ENCODE results near the gene USP20. TPM values are rescaled to one million over a fixed set of nuclear protein-coding genes. Genes with fewer than 3 reads are reported as not detected.

Gene USP20
- total and polyA plus RNA-seq, 2 donors (not counting 3 experiments of a cell fraction or from before 2014, with no cell fraction given): 13.4 to 25.9 TPM

DNA sequence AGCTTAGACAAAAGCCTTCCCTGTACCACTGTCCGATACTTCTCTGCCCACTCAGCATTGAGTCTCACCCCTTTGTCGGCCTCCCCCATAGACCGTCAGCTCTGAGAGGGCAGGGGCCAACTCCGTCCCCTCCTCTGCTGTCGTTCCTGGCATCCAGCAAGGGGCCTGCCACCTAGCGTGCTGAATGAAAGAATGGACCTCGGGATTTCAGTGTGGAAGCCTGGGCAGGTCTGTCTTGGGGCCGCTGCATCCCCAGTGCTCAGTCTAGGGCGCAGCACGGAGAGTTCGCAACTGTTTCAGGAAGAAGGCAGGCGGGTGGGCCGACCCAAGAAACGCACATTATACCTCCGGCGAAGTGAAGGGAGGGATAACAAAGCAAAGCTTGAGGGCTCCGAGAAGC is 33.8 kb upstream of the USP20 start:
- dilution Hi-C loops (cut with MboI; ENCODE audit: extremely low pct_ligation_motif_present, low sequenced_read_pairs): no loop called here
- Histone ChIP-seq H3K9me1 (replicated peaks; ENCODE audit: control insufficient read depth, extremely low read depth, insufficient read depth, low read length) (no peaks in the 10 kb centered on the region), H3K36me3 (ENCODE audit: control insufficient read depth in 2 of 2, extremely low read depth in 1 of 2, insufficient read depth in 2 of 2, low read length in 2 of 2) (no peaks in the 10 kb centered on the region), H3K9me3 (replicated peaks; ENCODE audit: control insufficient read depth, insufficient read depth, low read length) (no peaks in the 10 kb centered on the region), H3K27me3 (ENCODE audit: control insufficient read depth in 2 of 2, insufficient read depth in 2 of 2, low read length in 2 of 2) (no peaks in the 10 kb centered on the region), H3K4me3 (replicated peaks in 1 of 3; ENCODE audit: insufficient read depth in 1 of 3, low read depth in 1 of 3, low read length in 3 of 3) (no peak overlapping the region), H3K27ac (ENCODE audit: insufficient read depth, low read depth, low read length) (no peak overlapping the region), H3K9ac (replicated peaks; ENCODE audit: extremely low read depth, insufficient read depth, low read length) (no peak overlapping the region), H2AFZ (ENCODE audit: low read depth, low read length) (no peak overlapping the region), H3K79me2 (ENCODE audit: control insufficient read depth, insufficient read depth, low read length) (peaks cover 7% of the 10 kb centered on the region), H4K20me1 (replicated peaks; ENCODE audit: control insufficient read depth, extremely low read depth, insufficient read depth, low read length) (no peaks in the 10 kb centered on the region), H3K4me2 (ENCODE audit: insufficient read depth, low read length) (no peak overlapping the region), H3K4me1 (ENCODE audit: control insufficient read depth, extremely low read depth, insufficient read depth, low read length) (peaks cover 11% of the 10 kb centered on the region)
- no TSS peak for BruUV-seq (replicated peaks)
- CTCF ChIA-PET: no interaction called here
- TF ChIP-seq MYC (IDR thresholded peaks at IDR 0.05; ENCODE audit: low read depth, low read length) (no peak), GATA2 (IDR thresholded peaks at IDR 0.05; ENCODE audit: insufficient read depth, insufficient read length, low read depth, low read length) (no peak), POLR2AphosphoS5 (IDR thresholded peaks at IDR 0.05; ENCODE audit: insufficient read depth, low read depth, low read length) (no peak), FOS (IDR thresholded peaks at IDR 0.05; ENCODE audit: borderline replicate concordance, insufficient read depth, low read length) (no peak), JUN (IDR thresholded peaks at IDR 0.05; ENCODE audit: borderline replicate concordance, insufficient read depth, insufficient read length, low read depth) (no peak), EZH2 (IDR thresholded peaks at IDR 0.05; ENCODE audit: borderline replicate concordance, low read depth, low read length, severe bottlenecking) (no peak), POLR2A (IDR thresholded peaks at IDR 0.05; ENCODE audit: low read depth, low read length) (no peak)
- TF ChIP-seq, protein P1, sequence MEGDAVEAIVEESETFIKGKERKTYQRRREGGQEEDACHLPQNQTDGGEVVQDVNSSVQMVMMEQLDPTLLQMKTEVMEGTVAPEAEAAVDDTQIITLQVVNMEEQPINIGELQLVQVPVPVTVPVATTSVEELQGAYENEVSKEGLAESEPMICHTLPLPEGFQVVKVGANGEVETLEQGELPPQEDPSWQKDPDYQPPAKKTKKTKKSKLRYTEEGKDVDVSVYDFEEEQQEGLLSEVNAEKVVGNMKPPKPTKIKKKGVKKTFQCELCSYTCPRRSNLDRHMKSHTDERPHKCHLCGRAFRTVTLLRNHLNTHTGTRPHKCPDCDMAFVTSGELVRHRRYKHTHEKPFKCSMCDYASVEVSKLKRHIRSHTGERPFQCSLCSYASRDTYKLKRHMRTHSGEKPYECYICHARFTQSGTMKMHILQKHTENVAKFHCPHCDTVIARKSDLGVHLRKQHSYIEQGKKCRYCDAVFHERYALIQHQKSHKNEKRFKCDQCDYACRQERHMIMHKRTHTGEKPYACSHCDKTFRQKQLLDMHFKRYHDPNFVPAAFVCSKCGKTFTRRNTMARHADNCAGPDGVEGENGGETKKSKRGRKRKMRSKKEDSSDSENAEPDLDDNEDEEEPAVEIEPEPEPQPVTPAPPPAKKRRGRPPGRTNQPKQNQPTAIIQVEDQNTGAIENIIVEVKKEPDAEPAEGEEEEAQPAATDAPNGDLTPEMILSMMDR (IDR thresholded peaks at IDR 0.05; ENCODE audit: extremely low read depth in 1 of 2, insufficient read depth in 1 of 2, low read depth in 1 of 2, low read length in 2 of 2): no peak
- TF ChIP-seq, protein P2, sequence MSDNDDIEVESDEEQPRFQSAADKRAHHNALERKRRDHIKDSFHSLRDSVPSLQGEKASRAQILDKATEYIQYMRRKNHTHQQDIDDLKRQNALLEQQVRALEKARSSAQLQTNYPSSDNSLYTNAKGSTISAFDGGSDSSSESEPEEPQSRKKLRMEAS (IDR thresholded peaks at IDR 0.05; ENCODE audit: insufficient read depth, insufficient read length): no peak
- intact Hi-C loops (cut with micrococcal nuclease): no loop called here
- no peak for FAIRE-seq
- DNase-seq (ENCODE audit: low read depth, low spot score): no peak
- POLR2A ChIA-PET: no interaction called here
